GM12875 (cell line): ENCODE measurements around the gene ACAP1.

Experiments
- H3K4me3 ChIP-seq: one replicate; pipeline ENCODE4 v1.5.1; 2011; ENCODE audit warnings: low read depth, low read length, control low read depth
- CTCF ChIP-seq: IDR thresholded peaks from 2 replicates; pipeline ENCODE4 v1.5.1; 2011; ENCODE audit warnings: low read depth, mild to moderate bottlenecking, control low read depth, inconsistent platforms, low read length, moderate library complexity, borderline replicate concordance; ENCODE audit not compliant: insufficient read depth

ACAP1 gene, protein sequence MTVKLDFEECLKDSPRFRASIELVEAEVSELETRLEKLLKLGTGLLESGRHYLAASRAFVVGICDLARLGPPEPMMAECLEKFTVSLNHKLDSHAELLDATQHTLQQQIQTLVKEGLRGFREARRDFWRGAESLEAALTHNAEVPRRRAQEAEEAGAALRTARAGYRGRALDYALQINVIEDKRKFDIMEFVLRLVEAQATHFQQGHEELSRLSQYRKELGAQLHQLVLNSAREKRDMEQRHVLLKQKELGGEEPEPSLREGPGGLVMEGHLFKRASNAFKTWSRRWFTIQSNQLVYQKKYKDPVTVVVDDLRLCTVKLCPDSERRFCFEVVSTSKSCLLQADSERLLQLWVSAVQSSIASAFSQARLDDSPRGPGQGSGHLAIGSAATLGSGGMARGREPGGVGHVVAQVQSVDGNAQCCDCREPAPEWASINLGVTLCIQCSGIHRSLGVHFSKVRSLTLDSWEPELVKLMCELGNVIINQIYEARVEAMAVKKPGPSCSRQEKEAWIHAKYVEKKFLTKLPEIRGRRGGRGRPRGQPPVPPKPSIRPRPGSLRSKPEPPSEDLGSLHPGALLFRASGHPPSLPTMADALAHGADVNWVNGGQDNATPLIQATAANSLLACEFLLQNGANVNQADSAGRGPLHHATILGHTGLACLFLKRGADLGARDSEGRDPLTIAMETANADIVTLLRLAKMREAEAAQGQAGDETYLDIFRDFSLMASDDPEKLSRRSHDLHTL

DNA sequence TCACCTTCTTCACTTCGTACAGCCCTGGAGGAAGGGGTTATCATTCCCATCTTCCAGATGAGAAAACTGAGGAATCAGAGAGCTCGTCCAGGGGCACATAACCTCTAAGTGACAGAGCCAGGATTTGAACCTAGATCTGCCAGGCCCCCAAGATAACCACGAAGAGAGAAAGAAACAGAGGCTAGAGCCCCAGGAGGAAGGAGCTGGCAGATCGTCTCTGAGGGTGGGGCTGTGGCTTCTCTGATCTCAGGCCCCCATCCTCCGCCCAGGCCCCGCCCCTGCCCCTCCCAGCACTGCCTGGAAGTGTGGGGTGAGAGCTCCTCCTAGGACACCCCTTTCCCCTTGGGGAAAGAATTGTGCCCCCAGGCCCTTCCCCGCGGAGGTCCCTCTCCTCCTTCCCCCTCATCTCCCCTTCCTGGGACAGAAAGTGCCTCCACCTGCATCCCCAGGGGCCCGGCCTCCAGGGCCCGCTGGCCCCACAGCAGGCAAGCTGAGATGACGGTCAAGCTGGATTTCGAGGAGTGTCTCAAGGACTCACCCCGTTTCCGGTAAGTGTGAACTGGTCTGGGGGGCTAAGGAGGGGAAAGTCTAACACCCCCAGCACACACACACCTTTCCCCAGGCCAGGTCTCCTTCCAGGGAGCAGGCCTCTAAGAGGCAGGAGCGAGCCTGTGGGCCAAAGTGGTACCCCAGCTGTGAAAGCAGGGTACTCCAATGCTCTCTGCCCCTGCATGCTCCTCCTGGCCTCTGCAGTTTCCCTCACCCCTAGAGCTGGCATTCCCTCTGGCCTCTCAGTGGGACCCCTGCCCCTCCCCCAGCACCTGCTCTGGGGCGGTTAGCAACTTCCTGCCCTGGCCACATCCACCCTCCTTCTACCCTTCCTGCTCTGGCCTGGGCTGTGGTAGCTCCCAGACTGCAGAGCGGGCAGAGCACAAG lies at the start of gene ACAP1:
Gene ACAP1 (plus strand): TSS at position 290 of the 936 bp plus-strand sequence. CDS start 206 bp downstream, at position 496.
- peak within 1 kb of the TSS; percentile 94 for H3K4me3 ChIP-seq
- TF ChIP-seq CTCF, result no peak

GRCh38 chr17:7289256-7290032 lies 46.9 kb upstream of the ACAP1 start:
- TF ChIP-seq CTCF, result no peak
- no peak overlapping the region for H3K4me3 ChIP-seq

- no peak for TF ChIP-seq CTCF
- H3K4me3 ChIP-seq, result no peak overlapping the region
Observed at GRCh38 chr17:7290166-7290565, 46.2 kb upstream of the ACAP1 start.

DNA sequence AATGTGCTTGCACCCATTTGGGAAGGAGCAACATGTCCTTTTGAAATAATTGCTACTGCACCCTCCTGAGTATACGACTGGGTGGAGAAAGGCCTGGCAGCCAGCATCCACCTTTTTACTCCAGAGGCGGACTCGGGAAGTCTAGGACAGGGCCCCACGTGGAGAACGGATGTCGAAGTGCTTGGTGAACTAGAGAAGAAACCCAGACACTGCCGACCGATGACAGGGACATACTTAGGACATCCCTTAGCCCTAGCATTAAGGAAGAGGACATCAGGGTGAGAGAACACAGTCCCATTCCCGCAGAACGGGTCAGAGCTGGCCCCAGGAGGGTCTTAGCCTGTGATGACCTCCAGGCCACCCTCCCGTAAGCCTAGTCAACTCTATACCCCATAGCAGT lies 45.6 kb upstream of the ACAP1 start:
- TF ChIP-seq CTCF, result no peak

DNA sequence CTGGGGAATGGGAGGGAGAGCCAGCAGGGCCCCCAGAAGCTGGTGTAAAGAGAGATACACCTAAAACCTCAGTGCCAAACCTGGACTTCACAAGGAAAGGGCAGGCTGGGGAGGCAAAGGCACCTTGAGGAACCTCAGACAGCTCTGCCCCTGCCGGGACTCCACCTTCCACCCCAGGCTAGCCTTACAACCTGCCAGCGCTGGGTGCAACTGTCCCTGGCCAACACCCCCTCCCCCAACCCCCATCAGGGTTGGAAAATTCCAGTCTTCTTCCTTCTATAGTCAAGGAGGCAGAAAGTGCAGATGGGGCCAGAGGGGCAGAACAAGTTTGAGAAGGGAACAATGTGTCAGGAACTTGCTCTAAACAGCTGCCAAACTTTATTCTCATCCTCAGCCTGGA lies 44.1 kb upstream of the ACAP1 start:
- no peak overlapping the region for H3K4me3 ChIP-seq
- no peak for TF ChIP-seq CTCF

More for the DNA sequence above, 45.6 kb upstream of the ACAP1 start:
- no peak overlapping the region for H3K4me3 ChIP-seq

- no peak for TF ChIP-seq CTCF
- no peak overlapping the region for H3K4me3 ChIP-seq
Observed at GRCh38 chr17:7292729-7293128, 43.6 kb upstream of the ACAP1 start.
